GM19025 (cell line): Measurements from ENCODE around the gene DCP1A.
"Not testable (repeated sequence)": the region's sequence is repeated elsewhere in the genome, so short reads cannot be mapped to it uniquely, and the experiment has no call there.

ENCODE experiments used
- ATAC-seq: cut with Tn5 transposase; IDR thresholded peaks from one replicate; pipeline ENCODE4 v1.9.1; 2021; ENCODE audit warnings: mild to moderate bottlenecking, low read depth, moderate library complexity; ENCODE audit not compliant: unreplicated experiment

Gene DCP1A

GRCh38 chr3:53329897-53330296 is 17.4 kb downstream of the DCP1A start:
- ATAC-seq = no peak

GRCh38 chr3:53328746-53329145 is 18.6 kb downstream of the DCP1A start:
- no peak for ATAC-seq

- ATAC-seq = not testable (repeated sequence)
Measured at GRCh38 chr3:53327986-53328385, 19.4 kb downstream of the DCP1A start.

- ATAC-seq = no peak
Measured at GRCh38 chr3:53324105-53324504, 23.2 kb downstream of the DCP1A start.

GRCh38 chr3:53320697-53321096 is 26.6 kb downstream of the DCP1A start:
- no peak for ATAC-seq

- no peak for ATAC-seq
Measured at GRCh38 chr3:53318522-53318921, 28.8 kb downstream of the DCP1A start.

GRCh38 chr3:53312832-53313231 is 34.5 kb downstream of the DCP1A start:
- no peak for ATAC-seq

- no peak for ATAC-seq
Measured at GRCh38 chr3:53311882-53312281, 35.5 kb downstream of the DCP1A start.

GRCh38 chr3:53303957-53304356 is 43.4 kb downstream of the DCP1A start:
- ATAC-seq = no peak

GRCh38 chr3:53303549-53303948 is 43.8 kb downstream of the DCP1A start:
- ATAC-seq = no peak

- ATAC-seq = no peak
Measured at GRCh38 chr3:53300826-53301225, 46.5 kb downstream of the DCP1A start.

GRCh38 chr3:53299611-53300023 is 47.7 kb downstream of the DCP1A start:
- not testable (repeated sequence) for ATAC-seq

- no peak for ATAC-seq
Measured at GRCh38 chr3:53295410-53295809, 51.9 kb downstream of the DCP1A start.

- no peak for ATAC-seq
Measured at GRCh38 chr3:53293867-53294266, 53.5 kb downstream of the DCP1A start.

GRCh38 chr3:53288214-53288613 is 59.1 kb downstream of the DCP1A start:
- no peak for ATAC-seq

GRCh38 chr3:53287131-53287629 is 60.2 kb downstream of the DCP1A start:
- no peak for ATAC-seq

GRCh38 chr3:53286727-53287126 is 60.6 kb downstream of the DCP1A start:
- no peak for ATAC-seq

- ATAC-seq = no peak
Measured at GRCh38 chr3:53282581-53282980, 64.8 kb downstream of the DCP1A start.

GRCh38 chr3:53278667-53279066 is 68.7 kb downstream of the DCP1A start:
- ATAC-seq = no peak

- no peak for ATAC-seq
Measured at GRCh38 chr3:53274938-53275605, 72.3 kb downstream of the DCP1A start.

GRCh38 chr3:53273146-53273670 is 74.1 kb downstream of the DCP1A start:
- no peak for ATAC-seq
